ELF-1 (cell line): Measurements from ENCODE around the gene CENPC.

Source experiments
- DNase-seq: peaks from one replicate; pipeline ENCODE4 v3.0.0-alpha.2; 2016; ENCODE audit warnings: low read depth, low spot score

The CENPC gene, protein sequence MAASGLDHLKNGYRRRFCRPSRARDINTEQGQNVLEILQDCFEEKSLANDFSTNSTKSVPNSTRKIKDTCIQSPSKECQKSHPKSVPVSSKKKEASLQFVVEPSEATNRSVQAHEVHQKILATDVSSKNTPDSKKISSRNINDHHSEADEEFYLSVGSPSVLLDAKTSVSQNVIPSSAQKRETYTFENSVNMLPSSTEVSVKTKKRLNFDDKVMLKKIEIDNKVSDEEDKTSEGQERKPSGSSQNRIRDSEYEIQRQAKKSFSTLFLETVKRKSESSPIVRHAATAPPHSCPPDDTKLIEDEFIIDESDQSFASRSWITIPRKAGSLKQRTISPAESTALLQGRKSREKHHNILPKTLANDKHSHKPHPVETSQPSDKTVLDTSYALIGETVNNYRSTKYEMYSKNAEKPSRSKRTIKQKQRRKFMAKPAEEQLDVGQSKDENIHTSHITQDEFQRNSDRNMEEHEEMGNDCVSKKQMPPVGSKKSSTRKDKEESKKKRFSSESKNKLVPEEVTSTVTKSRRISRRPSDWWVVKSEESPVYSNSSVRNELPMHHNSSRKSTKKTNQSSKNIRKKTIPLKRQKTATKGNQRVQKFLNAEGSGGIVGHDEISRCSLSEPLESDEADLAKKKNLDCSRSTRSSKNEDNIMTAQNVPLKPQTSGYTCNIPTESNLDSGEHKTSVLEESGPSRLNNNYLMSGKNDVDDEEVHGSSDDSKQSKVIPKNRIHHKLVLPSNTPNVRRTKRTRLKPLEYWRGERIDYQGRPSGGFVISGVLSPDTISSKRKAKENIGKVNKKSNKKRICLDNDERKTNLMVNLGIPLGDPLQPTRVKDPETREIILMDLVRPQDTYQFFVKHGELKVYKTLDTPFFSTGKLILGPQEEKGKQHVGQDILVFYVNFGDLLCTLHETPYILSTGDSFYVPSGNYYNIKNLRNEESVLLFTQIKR

DNA sequence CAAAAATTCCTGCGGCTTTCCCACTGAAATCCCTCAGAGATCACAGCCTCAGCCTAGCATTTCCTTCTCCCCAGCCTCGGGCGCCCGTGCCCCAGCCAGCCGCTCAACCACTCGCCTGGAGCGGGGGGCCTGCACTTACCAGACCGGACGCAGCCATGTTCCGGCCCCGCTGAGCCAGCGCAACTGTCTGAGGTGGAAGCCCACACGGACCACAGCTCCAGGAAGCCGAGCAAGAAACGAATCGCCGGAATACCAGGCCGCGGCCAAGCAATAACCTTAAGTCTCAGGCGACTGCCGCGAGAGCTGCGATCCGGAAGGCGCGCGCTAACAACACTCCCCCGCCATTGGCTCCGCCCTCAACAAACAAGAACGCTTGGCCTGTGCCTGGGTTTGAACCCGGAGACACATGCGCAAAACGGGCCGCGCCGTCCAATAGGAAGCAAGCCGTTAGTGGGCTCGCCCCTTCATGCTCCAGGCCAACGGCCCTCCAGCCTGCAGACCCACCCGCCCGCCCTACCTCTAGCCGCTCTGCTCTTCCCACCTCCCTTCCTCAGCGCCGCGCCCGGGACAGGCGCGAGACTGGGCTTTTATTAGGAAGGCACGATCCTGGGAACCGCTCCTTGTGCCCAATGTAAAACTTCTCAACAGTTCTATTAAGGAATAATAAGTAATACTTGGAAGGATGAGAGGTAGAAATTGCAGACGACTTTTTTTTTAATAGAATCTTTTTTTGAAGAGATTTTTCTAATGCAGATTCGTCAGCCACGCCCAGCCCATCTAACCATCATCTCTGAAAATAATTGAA lies at the start of gene CENPC:
Gene CENPC, minus strand, starts transcription at position 305 of the 805 bp plus-strand sequence. Its CDS starts 148 bp downstream, at position 157.
- peak; percentile 98 for DNase-seq

DNA sequence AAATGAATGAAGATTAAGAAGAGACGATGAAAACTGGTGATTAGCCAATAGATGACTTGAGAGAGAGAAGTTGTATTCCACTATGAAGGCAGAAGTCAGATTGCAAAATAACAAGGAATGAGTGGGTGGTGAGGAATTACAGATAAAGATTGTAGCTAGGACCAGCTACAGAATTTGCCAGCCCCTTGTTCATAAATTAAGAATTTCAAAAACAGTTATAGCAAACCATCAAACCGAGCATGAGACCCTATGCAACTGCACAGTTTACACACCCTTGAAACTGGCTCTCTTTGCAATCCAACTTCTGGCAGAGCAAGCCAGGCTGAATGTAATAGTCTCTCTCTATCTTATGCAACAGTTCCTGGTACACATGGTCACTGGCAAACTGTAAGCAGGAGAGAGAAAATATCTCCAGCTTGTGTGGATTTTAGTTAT lies 48.5 kb upstream of the CENPC start:
- no peak for DNase-seq

DNA sequence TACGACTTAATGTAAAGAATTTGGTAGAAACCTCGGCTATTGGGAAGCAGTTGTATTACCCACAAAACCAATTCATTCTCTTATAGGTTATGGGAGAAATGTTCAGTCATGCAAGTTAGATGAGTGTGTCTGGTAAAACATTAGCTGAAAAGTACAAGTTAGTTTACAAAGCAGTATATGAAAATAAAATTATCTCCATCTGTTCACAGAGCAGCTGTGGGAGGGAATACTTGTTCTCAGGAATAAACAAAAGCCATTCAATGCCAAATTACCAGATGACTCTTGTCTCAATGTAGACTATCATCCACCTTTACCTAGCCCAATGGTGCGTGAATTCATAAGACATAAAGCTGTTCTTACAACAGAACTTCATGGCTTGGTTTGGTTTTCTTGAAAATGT lies 41.9 kb upstream of the CENPC start:
- DNase-seq, result no peak

DNA sequence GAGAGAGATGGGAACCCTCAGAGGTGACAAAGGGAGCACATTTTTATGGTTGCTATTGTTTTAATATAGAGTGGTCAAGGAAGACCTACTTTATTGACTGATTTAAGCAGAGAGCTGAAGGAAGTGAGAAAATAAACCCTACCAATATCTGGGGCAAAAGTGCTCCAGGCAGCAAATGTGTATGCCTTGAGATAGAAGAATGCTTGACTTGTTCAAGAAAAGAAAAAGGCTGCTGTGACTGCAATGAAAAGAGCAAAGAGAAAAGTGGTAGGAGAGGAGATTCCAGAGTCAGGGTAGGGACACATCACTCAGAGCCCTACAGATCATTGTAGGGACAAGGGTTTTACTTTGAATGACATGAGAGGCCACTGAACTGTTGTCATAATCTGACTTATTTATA lies 39.2 kb upstream of the CENPC start:
- DNase-seq, result no peak

DNA sequence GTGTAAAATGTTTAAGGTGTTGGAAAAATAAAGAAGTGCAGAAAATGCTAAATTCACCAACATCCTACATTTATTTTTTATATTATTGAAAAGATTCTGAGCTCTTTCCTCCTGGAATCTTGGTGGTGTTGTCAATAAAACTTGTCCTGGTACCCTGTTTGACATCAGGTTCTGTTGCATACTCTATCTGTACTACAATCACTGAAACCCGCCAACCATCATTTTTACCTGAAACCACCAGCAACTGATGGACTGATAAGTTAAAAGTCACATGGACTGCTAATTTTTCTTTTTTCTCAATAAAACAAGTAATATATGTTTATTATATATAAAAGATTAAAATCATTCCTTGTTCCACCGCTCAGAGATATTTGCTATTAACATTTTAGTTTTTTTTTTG lies 36.6 kb upstream of the CENPC start:
- no peak for DNase-seq

DNA sequence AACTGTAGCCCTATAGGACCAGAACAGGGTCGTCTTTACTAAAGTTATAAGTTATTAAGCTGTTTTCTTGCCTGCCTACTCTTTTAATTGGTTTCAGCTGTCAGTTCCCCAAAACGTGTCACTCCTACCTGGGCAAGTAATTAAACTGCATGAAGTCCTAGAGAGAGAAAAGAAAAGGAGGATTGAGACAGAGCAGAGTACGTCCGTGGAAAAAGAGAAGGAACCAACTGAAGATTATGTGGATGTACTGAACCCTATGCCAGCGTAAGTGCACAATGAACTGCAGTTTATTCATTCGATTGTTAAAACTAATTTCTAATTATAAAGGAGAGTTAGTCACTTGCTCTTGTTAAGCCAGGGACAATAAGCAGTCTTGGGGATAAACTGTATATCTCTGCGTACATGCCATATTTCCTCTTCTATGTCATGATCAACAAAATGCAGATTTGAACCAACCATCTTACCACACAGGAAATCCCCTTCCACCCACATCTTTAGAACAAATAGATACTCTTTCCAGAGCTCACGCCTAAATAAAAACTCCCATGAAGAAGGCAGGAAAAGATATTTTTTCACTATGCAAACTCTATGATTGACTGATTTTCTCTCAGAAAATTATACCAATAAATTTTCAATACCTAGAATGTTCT lies 36.0 kb upstream of the CENPC start:
- DNase-seq, result no peak

DNA sequence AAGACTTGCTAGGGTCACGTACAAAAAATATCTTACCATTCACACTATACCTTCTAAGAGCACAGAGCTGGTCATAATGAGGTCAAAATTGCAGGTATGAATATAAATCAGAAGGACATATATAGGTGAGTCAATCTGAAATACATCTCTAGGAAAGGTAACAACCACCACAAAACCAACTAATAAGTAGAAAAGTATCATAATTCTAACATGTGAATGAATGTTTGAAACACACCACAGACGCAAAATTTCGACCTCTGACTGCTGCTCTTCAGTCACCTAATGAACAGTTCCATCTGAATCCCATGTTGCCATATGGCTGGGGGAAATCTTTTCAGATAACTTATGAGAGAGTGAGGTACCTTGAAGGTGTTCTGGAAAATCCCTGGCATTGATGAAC lies 35.3 kb upstream of the CENPC start:
- DNase-seq, result no peak

DNA sequence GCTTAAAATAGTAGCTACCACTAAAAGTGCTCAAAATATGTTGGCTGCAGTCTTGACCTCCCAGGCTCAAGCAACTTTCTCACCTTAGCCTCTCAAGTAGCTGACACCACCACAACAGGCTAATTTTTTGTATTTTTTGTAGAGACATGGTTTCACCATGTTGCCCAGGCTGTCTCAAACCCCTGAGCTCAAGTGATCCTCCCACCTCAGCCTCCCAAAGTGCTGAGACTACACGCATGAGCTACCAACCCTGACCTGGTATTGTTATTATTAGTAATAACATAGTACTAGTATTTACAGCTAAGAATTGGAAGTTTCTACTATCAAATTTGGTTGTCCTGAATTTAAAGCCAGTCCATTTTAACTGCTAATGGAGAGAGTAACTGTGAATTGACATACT lies 31.2 kb upstream of the CENPC start:
- no peak for DNase-seq

DNA sequence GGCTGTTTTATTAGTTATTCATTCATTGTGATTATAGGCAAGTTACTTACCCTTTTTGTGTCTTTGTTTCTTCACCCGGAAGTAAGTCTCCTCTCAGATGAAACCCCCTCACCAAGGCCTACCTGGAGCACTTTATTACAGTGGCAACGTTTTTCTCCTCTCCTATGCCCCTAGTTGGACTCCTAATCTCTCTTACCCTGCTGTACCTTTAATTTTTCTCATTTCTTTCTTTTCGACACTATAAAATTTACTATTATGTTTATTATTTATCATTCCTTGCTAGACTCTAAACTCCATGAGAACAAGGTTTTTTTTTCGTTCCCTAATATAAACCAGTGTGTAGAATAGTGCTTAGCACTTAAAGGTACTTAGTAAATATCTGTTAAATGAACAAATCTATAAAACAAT lies 30.8 kb upstream of the CENPC start:
- no peak for DNase-seq

DNA sequence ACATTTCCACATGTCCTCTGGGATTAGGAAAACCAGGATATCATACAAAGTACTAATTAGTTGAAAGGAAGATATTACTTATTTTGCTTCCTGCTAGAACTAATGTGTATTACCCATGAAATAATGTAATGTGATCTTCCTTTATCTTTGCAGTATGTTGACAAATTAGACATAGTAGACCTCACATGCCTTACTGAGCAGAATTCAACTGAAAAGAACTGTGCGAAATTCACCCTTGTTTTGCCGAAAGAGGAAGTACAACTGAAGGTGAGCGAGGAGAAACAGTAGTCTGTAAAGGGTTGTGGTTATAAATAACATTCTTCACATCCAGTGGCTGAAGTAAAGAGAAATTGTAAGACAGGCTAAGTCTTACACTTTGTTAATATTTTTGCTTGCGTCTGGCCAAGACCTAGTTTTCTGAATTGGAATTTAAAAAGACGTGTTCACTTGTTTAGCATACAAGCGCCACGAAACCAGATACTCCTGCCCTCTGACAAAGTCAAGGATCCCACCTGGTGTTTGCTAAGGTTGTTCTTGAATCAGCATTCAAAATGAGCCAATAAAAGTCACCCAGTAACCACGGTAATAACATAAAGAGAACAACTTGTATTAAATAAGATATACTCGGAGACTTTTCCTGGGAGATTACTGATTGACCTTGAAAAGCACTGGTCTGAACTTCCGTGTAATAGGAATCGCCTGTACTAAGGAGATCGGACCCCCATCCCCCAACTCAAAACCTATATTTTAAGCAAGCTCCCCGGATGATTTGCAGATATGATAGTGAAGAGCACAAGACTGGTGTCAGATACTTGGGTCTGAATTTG lies 30.1 kb upstream of the CENPC start:
- no peak for DNase-seq

DNA sequence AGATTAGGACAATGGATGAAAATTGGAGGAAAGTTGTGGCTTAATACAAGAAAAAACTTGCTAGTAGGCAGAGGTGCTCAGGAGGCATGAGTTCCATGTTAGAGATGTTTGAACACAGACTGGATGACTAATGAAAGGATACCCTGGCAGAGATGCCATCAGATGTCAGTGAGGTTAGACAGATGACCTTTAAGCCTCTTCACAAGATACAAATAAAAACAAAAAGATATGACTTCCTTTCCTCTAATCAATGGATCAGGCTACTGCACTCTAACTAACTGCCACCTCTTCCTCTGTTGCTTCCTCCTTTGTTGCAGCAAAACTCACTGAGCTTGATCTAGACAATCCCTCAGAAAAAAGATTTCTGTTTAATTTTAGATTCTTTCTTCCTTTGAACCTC lies 27.9 kb upstream of the CENPC start:
- DNase-seq, result no peak

DNA sequence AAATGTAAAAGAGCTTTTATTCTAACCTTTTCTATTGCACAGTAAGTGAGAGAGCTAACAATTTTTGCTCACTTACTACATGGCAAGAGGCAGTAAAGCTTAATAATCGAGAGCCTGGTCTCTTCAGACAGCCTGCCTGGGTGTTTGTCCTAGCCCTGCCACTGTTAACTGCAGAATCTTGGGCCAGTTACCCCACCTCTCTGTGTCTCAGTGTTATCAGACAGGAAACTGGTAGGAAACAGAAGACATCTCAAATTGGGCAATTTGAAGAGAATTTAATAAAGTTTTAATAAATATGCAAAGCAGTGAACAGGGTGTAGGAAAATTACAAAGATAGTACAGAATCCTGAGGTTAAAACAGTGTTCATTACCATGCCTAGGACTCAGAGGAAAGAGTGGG lies 26.7 kb upstream of the CENPC start:
- no peak for DNase-seq

DNA sequence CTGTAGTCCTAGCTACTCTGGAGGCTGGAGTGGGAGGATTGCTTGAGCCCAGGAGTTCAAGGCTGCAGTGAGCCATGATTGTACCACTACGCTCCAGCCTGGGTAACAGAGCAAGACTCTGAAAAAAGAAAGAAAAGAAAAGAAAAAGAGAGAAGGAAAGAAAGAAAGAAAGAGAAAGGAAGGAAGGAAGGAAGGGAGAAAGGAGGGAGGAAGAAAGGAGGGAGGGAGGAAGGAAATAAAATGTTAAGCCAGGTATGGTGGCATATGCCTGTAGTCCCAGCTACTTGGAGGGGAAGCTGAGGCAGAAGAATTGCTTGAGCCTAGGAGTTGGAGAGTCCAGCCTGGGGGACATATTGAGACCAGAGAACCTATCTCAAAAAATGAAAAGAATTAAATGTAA lies 25.2 kb upstream of the CENPC start:
- DNase-seq, result no peak

DNA sequence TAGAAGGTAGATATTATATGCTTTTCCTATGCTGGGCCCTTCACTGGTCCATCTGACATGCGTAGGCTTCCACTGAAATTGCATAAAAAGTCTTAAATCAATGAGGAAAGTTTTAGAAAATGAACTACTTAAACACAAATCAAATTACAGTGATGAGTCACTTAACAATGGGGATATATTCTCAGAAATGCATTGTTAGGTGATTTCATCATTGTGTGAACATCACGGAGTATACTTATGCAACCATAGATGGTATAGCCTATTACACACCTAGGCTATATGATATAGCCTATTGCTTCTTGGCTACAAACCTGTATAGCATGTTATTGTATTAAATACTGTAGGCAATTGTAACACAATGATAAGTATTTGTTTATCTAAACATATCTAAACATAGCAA lies 23.5 kb upstream of the CENPC start:
- no peak for DNase-seq

DNA sequence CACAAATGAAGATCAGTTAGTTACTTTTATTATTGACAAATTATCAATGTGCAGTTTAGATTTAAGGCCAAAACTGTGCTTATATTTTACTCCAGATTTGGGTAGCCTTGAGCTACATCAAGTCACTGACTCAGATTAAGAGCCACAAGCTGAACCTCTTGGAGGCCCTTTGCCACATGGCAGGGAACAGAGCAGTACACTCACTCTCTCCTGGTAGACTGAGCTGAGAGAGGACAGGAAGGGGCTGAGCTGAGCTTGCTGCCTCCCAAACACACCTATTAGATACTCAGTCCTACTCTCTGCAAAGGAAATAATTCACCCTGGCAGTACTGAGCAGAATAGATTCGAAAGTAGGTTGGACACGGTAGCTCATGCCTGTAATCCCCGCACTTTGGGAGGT lies 21.0 kb upstream of the CENPC start:
- DNase-seq, result no peak

DNA sequence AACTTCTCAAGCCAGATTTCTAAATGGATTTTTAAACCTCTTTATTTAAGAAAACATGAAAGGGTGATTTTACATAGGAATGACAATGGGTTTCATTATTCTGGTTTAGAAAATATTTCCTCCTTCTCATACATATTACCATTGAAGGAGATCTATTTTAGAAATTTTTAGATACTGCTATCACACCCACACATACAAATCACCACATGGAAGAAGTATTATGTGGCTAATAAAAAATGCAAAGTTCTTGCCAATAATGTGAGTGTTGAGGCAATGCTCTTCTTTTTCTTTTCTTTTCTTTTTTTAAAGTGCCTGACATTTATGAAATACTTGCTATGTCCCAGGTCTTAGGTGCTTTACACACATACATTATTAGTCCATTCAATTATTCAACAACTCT lies 20.0 kb upstream of the CENPC start:
- no peak for DNase-seq

DNA sequence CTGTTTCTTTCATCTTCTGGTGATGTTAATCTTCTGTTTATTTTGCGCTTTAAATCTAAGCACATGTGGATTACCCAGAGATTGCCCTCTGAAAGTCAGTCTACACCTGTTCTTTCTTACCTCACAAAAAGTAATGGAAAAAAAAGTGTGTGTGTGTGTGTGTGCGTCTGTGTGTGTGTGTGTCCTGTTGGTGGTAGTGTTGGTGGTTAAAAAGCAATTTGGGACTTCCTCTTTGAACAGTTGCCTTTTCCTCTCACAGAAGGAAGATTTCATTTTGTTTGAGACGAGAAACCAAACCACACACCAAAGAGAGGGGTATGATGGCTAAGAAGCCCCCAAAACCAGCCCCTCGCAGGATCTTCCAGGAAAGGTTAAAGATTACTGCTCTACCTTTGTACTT lies 13.2 kb upstream of the CENPC start, which contains the start of gene STAP1:
Gene STAP1, plus strand, starts transcription at position 235 of the 400 bp plus-strand sequence. Its CDS starts 83 bp downstream, at position 318.
- DNase-seq, result no peak

DNA sequence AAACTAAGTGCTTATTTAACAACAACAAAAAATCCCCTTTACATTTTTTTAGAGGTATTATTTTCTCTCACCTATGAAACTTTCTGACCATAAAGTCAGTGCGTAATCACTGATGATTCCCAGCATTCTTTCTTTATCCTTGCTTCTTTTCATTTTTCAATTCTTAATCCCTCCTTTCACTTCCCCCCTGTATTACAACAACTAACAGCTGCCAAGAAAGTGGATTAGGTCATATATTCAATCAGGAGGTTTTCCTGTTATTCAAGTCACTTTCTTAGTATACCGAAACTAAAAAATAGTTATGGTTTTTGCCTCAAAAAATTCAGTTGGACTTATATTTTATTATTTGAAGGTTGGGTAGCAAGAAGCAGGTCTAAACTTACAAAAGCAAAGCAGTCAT lies 11.1 kb upstream of the CENPC start:
- no peak for DNase-seq

DNA sequence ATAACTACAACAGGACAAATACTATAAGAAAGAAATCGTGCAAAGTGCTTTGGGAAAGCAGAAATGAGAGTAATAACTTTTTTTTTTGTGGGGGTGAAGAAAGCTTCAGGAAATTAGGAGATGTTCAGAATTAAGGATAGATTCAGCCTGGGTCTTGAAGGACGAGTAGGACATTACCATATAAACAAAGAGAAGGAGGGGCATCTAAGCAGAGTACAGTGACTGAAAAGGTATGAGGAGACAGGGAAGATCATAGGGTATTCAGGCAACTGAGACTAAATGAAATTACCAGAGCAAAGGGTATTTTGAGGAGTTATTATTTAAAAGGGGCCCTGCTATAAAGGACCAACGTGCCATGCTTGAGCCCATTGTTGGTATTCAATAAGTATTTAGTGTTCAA lies 10.1 kb upstream of the CENPC start:
- no peak for DNase-seq

DNA sequence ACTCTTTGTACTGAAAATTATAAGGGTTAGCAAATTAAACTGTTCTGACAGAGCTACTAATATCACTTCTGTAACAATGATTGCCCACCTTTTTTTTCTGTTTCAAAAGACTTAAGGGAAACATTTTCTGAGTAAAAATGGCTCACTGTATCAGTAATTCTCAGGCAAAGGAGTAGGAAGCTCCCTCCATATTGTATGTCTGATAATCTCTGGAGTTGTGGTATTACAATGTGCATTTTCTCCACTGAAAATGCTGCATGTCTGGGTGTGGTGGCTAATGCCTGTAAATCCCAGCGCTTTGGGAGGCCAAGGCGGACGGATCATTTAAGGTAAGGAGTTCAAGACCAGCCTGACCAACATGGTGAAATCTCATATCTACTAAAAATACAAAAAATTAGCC lies 8.8 kb upstream of the CENPC start:
- DNase-seq, result no peak
